GM18907 (cell line): ENCODE measurements around the gene LRBA.
"Not testable (repeated sequence)": the region's sequence is repeated elsewhere in the genome, so short reads cannot be mapped to it uniquely, and the experiment has no call there.

Source experiments
- ATAC-seq: cut with Tn5 transposase; IDR thresholded peaks from one replicate; pipeline ENCODE4 v1.9.1; 2021; ENCODE audit warnings: mild to moderate bottlenecking, moderate library complexity; ENCODE audit not compliant: unreplicated experiment

Gene LRBA

DNA sequence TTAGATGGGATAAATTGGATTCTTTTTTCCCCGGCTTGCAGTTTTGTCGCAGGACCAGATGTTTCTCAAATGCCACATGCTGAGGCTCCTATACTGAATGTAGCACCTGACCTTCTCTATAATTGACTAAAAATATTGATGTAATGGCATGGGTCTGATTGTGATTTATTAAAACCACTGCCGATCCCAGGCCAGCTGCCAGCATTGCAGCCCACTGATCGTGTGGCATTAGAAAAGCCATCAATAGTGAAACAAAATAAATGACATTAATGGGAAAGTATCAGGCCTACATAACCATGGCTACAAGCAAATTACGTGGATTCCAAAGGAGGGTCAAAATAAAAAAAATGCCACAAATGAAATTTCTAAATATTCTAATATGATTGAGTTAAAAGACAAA is 334.4 kb downstream of the LRBA start:
- no peak for ATAC-seq

DNA sequence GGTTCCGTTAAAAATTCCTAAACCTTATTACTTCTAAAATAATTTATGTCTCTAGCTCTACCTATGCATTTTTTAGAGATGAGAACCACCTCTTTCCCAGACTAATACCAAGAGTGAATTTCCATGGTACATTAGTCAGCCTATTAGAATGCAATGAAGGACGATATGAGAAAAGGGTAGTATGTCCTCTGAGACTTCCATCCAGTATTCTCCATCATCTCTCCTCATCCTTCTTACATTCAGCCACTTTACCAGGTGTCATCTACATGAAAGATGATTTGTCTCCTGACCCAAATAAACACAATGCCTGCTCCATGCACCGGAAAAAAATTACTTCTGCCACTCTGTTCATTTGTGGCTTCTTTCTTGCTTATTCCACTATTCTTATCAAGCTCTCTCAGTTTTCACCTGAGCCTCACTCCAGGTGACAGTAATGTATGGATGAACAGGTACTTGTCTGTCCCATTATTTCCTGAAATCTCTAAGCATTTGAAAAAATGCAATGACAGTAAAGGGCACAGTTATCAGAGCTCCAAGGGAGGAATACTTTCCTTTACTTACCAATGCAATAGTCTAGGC is 335.2 kb downstream of the LRBA start:
- ATAC-seq = no peak

DNA sequence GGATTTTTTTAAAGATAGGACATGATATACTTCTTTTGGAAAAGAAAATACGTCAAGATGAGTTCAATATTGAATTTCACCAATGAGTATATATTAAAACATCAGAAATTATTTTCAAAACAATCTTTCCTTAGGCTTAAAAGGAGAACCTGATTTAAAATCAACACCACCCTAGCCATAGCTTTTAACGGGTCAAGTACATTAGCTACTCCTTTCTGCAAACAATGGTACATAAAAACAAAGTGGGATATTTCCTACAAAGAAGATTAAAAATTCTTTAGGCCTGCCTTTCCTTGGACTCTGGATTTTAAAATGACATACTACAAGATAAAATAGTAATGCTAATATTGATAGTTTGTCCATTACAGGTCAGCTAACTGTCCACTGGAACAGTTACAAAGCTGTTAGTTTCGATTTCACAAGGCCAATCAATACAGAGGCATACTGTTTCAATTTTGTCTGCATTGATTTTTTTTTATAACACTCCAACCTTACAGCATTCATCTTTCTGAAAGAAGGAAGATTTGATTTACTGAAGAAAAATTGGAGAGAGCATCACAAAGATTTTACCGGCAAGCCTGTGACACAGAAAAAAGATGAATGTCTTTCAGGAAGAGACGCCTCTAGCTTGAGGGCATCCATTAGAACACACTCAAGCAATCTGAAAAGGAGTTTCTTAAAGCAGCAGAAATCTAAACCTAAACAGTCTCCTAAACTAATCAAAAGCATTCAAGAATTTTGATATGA is 335.9 kb downstream of the LRBA start:
- no peak for ATAC-seq

DNA sequence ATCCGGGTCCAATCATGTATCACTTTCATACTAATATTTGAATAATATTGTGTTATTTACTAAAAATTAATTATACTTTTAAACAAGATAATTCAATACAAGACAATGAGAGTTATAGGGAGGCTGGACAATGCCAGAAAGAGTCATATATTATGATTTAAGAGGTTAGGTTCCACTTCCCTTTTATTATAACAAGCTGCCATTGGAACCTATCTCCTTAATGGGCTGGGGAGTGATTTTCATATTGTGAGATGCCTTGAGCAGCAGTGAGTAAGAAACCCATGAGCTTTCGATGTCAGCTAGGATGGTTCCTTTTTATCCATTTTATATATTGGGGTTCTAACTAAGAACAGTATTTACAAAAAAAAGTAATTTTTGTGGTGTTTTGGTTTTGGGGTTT is 341.3 kb downstream of the LRBA start:
- ATAC-seq = no peak

DNA sequence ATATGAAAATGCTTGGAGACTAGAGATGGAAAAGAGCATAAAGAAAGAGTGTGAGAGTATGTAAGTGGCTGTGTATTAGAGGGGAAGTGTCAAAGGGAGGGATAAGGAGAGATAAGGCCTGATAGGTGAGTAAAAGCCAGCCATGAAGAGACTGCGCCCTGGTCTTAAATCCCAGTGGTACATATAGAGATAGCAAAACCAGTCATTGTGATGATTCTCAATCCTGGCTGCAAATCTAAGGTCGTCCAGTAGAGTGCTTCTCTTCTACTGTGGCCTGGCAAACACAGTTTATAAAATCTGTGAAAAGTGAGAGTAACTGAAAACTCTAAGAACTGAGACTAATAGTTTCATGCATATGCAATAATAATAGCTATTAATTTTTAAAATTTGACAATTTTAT is 346.3 kb downstream of the LRBA start:
- ATAC-seq = no peak

DNA sequence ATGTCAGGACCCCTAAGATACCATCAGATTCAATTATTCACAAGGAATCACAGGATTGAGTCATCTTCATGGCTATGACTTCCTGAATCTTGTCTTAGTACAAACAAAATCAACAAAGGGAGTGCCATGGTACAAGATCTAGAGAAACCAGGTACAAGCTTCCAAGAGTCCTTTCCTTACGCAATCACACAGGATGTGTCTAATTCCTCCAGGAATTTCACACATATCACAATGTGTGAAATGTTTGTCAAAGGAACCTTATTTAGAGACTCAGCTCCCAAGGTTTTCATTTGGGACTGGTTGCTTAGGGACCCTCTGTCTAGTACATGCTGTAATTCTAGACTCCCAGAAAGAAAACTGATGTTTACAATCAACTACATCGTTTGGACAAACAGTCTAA is 350.1 kb downstream of the LRBA start:
- ATAC-seq = no peak

DNA sequence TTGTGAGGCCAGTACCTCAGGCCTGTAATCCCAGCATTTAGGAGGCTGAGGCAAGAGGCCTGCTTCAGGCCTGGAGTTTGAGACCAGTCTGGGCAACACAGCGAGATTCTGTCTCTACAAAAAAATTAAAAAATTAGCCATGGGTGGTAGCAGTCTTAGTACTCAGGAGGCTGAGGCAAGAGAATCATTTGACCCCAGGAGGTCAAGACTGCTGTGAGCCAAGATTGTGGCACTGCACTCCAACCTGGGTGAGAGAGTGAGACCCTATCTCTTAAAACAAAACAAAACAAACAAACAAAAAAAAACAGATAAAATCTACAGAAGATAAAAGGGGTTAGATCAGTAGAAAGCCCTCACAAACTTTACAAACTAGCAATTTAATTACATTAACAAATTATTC is 352.4 kb downstream of the LRBA start:
- no peak for ATAC-seq

DNA sequence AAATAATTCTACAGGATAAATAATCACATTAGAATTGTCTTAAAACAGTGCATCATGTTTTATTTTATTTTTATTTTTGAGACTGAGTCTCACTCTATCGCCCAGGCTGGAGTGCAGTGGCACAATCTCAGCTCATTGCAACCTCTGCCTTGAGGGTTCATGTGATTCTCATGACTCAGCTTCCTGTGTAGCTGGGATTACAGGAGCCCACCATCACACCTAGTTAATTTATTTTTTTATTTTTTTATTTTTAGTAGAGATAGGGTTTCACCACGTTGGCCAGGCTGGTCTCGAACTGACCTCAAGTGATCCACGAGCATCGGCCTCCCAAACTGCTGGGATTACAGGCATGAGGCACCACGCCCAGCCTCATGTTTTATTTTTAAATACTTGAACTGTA is 353.5 kb downstream of the LRBA start:
- not testable (repeated sequence) for ATAC-seq

DNA sequence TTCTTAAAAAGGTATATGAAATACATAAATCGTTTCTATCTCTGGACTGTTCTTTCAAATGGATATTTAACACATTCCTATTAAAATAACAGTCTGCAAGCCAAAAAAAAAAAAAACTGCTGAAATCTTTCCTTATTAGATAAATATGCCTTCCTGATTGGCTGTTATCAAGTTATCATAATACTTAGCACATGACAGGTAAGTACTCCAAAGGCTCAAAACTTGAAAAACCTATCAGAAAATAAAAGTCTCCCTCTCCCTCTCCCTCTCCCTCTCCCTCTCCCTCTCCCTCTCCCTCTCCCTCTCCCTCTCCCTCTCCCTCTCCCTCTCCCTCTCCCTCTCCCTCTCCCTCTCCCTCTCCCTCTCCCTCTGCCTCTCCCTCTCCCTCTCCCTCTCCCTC is 356.8 kb downstream of the LRBA start:
- not testable (repeated sequence) for ATAC-seq

DNA sequence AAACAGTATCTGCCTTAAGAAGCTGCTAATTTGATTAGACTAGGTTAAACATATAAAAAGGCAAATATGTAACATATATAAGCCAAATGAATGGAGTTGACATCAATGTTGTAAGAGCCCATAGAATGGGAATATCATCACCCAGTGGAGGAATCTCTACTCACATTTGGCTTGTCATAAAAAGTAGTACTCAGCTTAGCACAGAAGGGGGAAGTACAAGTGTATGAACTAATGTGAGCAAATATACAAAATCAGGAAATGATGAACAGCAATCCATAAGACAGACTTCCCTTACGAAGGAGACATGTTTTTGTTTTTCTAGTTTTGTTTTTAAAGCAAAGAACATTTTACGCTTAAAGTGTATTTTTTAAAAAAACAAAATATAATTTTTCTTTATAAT is 358.2 kb downstream of the LRBA start:
- ATAC-seq = no peak

DNA sequence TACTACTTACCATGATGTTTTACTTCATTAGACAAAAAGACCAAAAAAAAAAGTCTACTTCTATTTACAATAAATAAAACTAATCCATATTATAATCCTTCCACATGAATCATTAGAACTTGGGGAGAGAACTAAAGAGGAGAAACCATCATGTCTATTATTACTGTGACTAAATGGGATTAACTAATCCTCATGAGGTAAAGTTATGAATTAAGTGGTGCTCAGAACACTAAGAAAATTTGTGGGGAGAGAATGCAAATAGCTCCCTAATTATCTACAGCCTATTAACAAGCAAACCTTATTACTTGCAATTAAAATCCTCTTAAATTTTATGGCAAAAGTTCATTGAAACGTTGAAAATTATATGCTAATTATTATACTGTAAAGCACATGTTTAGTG is 364.3 kb downstream of the LRBA start:
- no peak for ATAC-seq

DNA sequence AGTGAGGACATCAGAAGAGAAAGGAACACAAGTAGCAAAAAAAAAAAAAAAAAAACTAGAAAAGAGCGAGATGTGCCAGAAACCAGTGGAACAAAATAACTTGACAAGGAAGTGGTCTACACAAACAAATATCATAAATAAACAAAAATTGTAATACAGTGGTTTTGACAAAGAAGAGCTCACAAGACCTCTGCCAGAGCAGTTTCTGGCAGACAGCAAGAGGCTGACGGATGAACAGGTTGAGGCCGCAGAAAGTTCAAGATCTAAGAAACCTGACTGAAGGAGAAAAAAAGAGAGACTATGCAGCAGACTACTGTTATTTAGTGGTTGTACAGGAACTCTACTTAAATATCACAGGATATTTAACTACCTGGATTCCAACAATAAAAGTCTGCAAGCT is 367.0 kb downstream of the LRBA start:
- ATAC-seq = no peak

DNA sequence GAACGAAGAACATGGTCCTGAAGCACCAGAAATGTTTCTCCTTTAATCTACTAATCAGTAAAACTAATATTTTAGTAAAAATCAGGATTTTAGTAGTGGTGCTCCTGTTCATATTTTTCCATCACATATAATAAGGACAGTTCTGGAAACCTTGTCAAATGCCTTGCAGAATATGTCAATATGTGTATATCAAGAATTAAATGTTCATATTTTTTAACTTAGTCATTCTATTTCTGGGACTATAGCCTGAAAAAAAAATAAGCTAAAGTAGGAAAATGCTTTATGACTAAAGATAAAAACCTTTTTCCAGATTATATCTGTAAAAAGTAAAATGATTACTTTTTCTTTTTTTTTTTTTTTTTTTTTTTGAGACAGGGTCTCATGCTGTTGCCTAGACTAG is 368.1 kb downstream of the LRBA start:
- ATAC-seq = no peak

DNA sequence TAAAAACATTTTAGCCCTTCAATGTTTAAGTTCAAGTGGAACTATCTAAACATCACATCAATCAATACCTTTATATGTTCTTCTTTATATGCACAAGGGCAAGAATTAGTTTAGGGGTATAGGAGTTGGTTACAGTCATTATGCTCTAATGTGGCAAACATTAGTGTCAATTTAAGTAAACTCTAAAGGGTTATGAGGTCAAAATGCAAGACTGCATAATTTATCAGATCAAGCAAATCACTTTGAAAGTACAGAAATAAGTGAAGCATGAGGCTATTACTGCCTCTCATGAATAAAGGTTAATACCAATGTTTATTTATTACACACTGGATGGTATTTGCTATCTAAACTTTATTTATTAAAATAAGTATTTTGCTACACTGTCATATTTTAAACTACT is 373.5 kb downstream of the LRBA start:
- ATAC-seq = no peak

DNA sequence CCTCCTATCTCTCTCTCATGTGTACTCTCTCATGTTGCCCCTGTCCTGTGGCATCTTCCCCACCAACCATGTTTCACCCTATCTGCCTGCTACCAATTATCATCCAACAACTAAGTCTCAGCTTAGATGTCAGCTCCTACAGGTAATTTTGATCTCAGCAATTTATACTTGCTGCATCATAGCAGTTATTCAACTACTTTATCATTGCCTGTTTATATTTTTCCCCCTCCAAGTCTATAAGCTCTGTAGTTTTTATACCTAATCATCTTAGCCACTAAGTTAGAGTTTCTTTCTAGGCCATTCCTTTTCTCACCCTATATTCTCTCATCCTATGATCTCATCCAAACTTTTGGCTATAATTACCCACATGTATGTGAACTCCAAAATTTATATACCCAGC is 382.4 kb downstream of the LRBA start:
- ATAC-seq = no peak

DNA sequence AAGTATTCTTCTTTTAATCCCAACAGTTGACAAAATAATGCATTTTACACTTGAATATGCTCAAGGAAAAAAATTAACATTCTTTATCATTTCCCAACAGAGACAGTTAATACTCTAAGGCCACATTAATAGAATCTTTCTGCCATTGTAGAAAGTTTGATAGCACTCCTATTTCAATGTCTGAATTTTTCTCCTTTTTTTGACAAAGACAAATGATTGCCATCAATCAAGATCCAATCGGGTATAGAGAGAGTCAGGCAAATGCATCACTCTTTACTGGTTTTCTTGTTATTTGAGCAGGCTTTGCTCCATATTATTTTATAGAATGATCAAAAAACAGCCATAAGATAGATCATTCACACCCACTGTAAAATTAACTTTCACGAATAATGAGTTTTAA is 387.0 kb downstream of the LRBA start:
- ATAC-seq = no peak

DNA sequence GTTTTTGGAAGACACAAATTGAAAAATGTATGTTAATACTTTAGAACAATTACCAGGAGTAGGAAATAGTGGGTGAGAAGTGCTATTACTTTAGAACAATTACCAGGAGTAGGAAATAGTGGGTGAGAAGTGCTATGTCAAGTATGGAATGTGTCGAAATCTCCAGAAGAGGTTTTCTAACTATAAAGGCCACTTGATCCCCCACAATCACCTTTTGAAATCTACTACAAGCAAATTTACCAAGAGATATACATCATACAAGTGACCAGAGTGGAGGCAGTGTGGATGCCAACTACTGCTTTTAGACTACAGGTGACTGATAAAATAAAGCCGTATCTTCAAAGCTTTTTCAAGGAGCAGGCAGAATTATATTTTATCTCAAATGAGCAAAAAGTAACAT is 390.1 kb downstream of the LRBA start:
- no peak for ATAC-seq

DNA sequence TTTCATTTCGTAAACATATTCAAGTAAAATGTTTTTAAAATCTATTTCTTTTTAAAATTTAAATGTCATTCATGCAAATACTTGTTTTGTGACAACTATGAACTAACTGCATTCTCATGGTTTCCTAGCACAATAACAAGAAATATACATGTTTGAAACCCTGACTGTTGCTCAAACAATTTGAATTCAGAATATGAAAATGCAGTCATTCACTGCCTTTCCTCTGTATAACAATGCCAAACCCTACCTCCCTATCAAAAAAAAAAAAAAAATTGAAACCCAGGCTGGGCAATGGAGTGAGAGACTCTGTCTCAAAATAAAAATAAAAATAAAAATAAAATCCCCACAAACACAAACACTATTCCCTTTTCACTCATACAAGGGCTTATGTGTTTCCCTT is 391.0 kb downstream of the LRBA start:
- no peak for ATAC-seq

DNA sequence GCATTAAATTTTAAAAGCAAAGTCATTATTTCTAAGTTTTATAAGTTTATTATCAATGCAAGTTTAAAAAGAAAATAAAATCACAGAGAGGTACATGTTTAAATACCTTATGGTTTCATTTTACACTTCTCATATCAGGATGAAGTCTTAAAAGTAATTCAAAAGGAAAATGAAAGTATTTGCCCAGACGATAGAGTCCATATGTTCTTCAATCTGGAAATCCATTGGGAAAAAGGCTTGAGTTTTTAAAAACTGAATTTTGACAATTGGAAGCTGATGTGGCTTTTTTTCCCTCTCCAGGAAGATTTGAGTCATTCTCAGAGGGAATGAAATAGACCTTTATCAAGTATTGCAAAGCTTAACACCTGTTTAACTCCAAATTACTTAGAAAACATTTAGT is 396.0 kb downstream of the LRBA start:
- no peak for ATAC-seq

DNA sequence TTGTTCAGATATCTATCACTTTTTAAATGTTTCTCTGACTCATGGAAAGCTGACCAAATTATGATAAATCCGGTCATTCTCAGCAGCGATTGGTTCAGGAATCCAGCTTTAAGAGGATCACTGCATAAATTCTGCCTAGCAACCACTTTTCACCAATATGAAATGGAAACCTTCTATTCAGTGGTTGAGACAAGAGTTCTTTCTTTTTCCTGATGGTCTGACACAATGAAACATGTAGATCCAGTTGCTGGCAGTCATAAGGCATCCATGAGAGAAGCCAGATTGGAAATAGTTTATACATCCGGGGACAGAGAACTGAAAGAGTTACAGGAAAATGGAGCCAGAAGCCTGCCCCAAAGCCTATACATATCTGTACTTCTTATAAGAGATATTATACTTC is 406.0 kb downstream of the LRBA start:
- ATAC-seq = no peak

DNA sequence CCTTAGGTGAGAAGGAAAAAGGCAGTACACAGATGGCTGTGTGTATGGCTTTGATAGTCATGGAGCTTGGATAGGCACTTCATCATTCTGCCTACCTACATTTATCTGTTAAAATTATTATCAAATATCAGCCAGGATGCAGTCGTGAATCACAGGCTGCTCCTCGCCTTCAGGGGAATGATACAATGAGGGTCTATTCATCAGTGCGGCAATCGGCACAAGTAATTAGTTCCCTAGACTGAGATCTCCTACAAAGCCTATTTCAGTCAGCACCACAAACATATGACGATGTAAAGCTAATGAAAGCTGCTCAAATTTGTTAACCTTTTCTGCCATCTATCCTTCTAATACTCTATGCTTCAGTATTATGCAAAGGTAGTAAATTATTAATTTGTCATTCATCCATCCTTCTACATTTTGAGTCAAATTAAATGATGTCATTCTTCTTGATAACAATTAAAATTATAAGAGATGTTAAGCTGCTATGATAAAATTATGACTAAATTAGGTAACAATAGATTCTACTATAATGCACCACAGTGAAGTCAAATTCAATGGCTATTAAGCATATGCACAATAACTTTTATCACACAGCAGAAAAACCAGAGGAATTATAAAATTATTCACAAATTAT is 414.2 kb downstream of the LRBA start:
- ATAC-seq = no peak

DNA sequence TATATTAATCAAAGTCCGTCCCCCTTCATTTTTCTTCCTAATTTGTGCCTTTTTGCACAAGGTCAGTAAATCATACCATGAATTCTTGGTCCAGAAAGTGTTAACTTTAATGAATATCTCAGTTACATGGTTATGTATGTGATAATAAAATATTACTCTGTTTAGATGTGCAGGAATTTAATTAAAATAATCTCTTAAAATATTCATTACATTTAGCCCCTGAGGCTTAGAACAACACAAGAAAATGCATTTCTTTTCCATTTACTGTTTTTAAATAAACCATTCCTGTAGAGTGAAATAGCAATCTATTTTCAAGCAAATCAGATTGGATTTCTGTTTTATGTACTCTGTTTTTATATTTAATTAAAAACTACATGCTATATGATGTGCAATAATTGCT is 415.5 kb downstream of the LRBA start:
- ATAC-seq = no peak

DNA sequence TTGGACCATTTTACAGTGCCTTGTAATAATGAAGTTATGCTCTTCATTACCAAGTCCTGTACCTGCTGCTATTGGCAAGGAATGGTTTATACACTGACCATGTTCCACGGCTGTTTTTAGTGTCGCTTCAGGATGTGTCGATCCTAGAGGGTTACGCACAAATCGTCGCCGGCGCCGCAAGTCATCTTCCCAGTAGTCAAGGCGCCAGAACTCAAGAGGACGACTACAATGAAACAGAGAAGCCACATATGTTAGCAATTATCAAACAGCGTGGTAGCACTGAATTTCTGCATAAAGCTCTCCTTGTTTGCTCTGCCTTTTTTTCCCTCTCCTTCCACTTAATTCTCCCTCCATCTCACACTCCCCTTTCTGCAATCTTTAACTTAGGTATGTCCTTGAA is 416.2 kb downstream of the LRBA start:
- no peak for ATAC-seq
